Left ventricle myocardium inferior (tissue), 1 donor: Measurements from ENCODE around the gene CASZ1. TPM values are rescaled to one million over a fixed set of nuclear protein-coding genes. Genes with fewer than 3 reads are reported as not detected.

Experiments used
- DNase-seq: peaks from one replicate; pipeline ENCODE4 v3.0.0-alpha.2; 2020
- H3K27ac ChIP-seq: fragments of 200-600 bp; replicated peaks from 2 replicates; pipeline ENCODE4 v1.8.0; 2021
- H3K27me3 ChIP-seq: fragments of 200-600 bp; 2 replicates; pipeline ENCODE4 v1.8.0; 2021; ENCODE audit warnings: low read depth
- H3K36me3 ChIP-seq: fragments of 200-600 bp; 2 replicates; pipeline ENCODE4 v1.8.0; 2021
- H3K4me1 ChIP-seq: fragments of 200-600 bp; 2 replicates; pipeline ENCODE4 v1.8.0; 2021
- H3K4me3 ChIP-seq: fragments of 200-600 bp; 2 replicates; pipeline ENCODE4 v1.8.0; 2021; ENCODE audit warnings: mild to moderate bottlenecking, moderate library complexity
- H3K9me3 ChIP-seq: fragments of 200-600 bp; replicated peaks from 2 replicates; pipeline ENCODE4 v1.8.0; 2021
- CTCF ChIP-seq: fragments of 200-600 bp; IDR thresholded peaks from 2 replicates; pipeline ENCODE4 v1.8.0; 2021; ENCODE audit warnings: antibody characterized with exemption, mild to moderate bottlenecking, borderline replicate concordance
- intact Hi-C: fragments of 100-400 bp; cut with micrococcal nuclease; formaldehyde crosslinking; loops from one replicate; pipeline ENCODE4 v1.11.0; 2022
- long read RNA-seq: library from polyadenylated mRNA; unstranded; transcript quantifications from one replicate; pipeline ENCODE4 v2.0.0, GENCODE V29; 2021
- total RNA-seq: library from RNA; stranded (reverse); fragmentation: NEBNext Ultra II Directional; extraction: Animal tissue kit (Norgen Biotek cat#: 25700); gene quantifications from one replicate; pipeline ENCODE4 v1.2.1, GENCODE V29; 2021
- donor health status: DM: no; HTN: yes; CAD: no; lungs with severe emphysema.

The CASZ1 gene
- total RNA-seq = 56.3 TPM
- long read RNA-seq, full-length matches to known transcripts = 16 of 86 reads
- long read RNA-seq, partial matches to known transcripts = 42 of 86 reads
- long read RNA-seq, other reads (novel, unspliced or antisense) = 28 of 86 reads

GRCh38 chr1:10796029-10796944 lies at the start of gene CASZ1:
TSS of gene CASZ1 (minus strand) at chr1:10796646. CDS start at chr1:10693889, 102,757 bp downstream.
- peaks cover 38% of the 10 kb centered on the region for H3K27me3 ChIP-seq
- H3K36me3 ChIP-seq = no peaks in the 10 kb centered on the region
- no peaks in the 10 kb centered on the region for H3K9me3 ChIP-seq
- H3K27ac ChIP-seq = peak within 1 kb of the TSS; percentile 94
- intact Hi-C loops = no loop called here
- peak within 1 kb of the TSS; percentile 88 for H3K4me3 ChIP-seq
- H3K4me1 ChIP-seq = peaks cover 54% of the 10 kb centered on the region
- TF ChIP-seq CTCF = no peak
- peak; percentile 83 for DNase-seq

DNA sequence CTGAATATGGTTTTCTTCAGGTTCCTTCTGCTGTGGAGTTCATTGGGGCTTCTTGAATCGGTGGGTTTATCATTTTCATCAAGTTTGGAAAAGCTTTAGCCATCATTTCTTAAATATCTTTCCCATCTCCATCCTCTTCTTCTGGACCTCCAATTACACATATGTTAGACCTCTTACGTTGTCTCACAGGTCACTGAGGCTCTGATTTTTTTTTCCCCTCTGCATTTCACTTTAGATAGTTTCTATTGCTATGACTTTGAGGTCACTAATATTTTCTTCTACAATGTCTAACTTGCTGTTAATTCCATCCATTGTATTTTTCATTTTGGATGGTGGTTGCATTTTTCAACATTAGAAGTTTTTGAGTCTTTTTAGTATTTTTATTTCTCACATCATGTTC lies 47.3 kb upstream of the CASZ1 start:
- Histone ChIP-seq H3K36me3 (no peaks in the 10 kb centered on the region), H3K4me1 (no peaks in the 10 kb centered on the region), H3K27ac (no peak overlapping the region), H3K4me3 (no peak overlapping the region), H3K27me3 (peaks cover 11% of the 10 kb centered on the region), H3K9me3 (peaks cover 29% of the 10 kb centered on the region)
- intact Hi-C loops = no loop called here
- DNase-seq = no peak
- TF ChIP-seq CTCF = no peak

DNA sequence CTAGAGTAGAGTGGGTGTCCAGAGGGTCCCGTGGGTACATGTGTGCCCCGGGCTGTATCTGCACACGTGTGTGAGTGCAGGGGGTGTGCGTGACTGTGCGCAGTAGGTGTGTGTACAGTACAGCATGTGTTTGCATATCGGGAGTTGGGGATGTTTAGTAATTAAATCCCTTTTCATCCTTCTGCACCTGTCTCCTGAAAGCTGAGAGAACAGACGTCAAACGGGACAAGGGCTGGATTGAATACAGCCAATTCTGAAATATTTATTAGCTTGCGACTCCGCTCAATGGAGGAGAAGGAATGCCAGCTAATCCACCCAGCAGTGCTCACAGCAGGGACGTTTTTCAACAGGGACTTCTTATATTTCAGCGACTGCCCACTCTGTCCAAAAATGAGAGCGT lies 44.7 kb upstream of the CASZ1 start:
- Histone ChIP-seq H3K4me1 (no peaks in the 10 kb centered on the region), H3K36me3 (no peaks in the 10 kb centered on the region), H3K9me3 (peaks cover 23% of the 10 kb centered on the region), H3K27ac (no peak overlapping the region), H3K27me3 (peaks cover 36% of the 10 kb centered on the region), H3K4me3 (no peak overlapping the region)
- no peak for TF ChIP-seq CTCF
- no peak for DNase-seq
- intact Hi-C loops = no loop called here

GRCh38 chr1:10839188-10839770 lies 42.8 kb upstream of the CASZ1 start:
- Histone ChIP-seq H3K9me3 (peaks cover 13% of the 10 kb centered on the region), H3K4me1 (peaks cover 6% of the 10 kb centered on the region), H3K4me3 (no peak overlapping the region), H3K27ac (no peak overlapping the region), H3K36me3 (no peaks in the 10 kb centered on the region), H3K27me3 (peaks cover 54% of the 10 kb centered on the region)
- no peak for TF ChIP-seq CTCF
- intact Hi-C loops = no loop called here
- DNase-seq = no peak

- DNase-seq = no peak
- H3K4me3 ChIP-seq = no peak overlapping the region
- no peak for TF ChIP-seq CTCF
- no peak overlapping the region for H3K27ac ChIP-seq
- H3K9me3 ChIP-seq = peaks cover 5% of the 10 kb centered on the region
- H3K27me3 ChIP-seq = peaks cover 57% of the 10 kb centered on the region
- H3K36me3 ChIP-seq = no peaks in the 10 kb centered on the region
- intact Hi-C loops = no loop called here
- H3K4me1 ChIP-seq = peaks cover 6% of the 10 kb centered on the region
Observed at GRCh38 chr1:10838541-10838940, 42.1 kb upstream of the CASZ1 start.
